SU-DHL-6 (cell line): ENCODE results near the gene ERCC5.

ENCODE experiments used
- EZH2phosphoT487 ChIP-seq: fragments of 200-600 bp; sonication (generic), shearing (Covaris generic); conservative IDR thresholded peaks from 2 replicates; pipeline ENCODE4 v1.6.1; 2018; ENCODE audit warnings: mild to moderate bottlenecking, antibody characterized with exemption, low read length, moderate library complexity, mixed read lengths
- TF ChIP-seq, protein P1 (sequence below): fragments of 200-600 bp; sonication (generic); IDR thresholded peaks from one replicate; pipeline ENCODE4 v1.5.1; 2017; ENCODE audit warnings: antibody characterized with exemption, mild to moderate bottlenecking, low read length, moderate library complexity; ENCODE audit not compliant: insufficient read depth, poor library complexity, severe bottlenecking

DNA sequence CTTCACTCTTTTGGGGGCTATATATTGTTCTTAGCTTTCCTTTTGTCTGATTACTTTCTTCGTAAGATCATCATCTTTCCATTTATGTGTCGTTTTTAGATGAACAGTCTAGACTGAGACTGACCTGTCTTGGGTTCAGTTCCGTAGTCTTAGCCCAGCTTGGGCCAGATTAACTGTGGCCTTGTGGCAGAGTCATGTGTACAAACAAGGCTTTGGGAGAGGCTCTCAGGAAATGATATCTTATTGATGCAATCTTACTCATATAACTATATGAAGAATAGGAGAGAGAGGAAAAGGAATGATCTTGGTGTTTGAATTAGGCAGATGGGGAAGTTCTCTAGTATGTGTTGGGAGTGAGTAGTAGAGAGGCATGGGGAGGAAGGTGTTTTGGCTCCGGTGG, 6.8 kb upstream of the ERCC5 start:
- no peak for TF ChIP-seq EZH2phosphoT487
- TF ChIP-seq, protein P1, sequence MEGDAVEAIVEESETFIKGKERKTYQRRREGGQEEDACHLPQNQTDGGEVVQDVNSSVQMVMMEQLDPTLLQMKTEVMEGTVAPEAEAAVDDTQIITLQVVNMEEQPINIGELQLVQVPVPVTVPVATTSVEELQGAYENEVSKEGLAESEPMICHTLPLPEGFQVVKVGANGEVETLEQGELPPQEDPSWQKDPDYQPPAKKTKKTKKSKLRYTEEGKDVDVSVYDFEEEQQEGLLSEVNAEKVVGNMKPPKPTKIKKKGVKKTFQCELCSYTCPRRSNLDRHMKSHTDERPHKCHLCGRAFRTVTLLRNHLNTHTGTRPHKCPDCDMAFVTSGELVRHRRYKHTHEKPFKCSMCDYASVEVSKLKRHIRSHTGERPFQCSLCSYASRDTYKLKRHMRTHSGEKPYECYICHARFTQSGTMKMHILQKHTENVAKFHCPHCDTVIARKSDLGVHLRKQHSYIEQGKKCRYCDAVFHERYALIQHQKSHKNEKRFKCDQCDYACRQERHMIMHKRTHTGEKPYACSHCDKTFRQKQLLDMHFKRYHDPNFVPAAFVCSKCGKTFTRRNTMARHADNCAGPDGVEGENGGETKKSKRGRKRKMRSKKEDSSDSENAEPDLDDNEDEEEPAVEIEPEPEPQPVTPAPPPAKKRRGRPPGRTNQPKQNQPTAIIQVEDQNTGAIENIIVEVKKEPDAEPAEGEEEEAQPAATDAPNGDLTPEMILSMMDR = no peak
